NOMO-1 treated with dmso at 0.1 percent for 144 hours (cell line): Measurements from ENCODE around the gene LSM5.
"Not testable (repeated sequence)": the region's sequence is repeated elsewhere in the genome, so short reads cannot be mapped to it uniquely, and the experiment has no call there.

Experiments used
- DNase-seq: peaks from one replicate; lab custom pipeline; 2025; ENCODE audit not compliant: unreplicated experiment; lab: John Stamatoyannopoulos, UW

LSM5 gene

GRCh38 chr7:32506266-32507054 is 16.3 kb upstream of the LSM5 start:
- DNase-seq: no peak

- no peak for DNase-seq
Measured at GRCh38 chr7:32502728-32503127, 12.5 kb upstream of the LSM5 start.

GRCh38 chr7:32501522-32501921 is 11.3 kb upstream of the LSM5 start:
- no peak for DNase-seq

- DNase-seq: peak; percentile 70
Measured at GRCh38 chr7:32500922-32501341, 10.8 kb upstream of the LSM5 start.

GRCh38 chr7:32500216-32500615 is 10.0 kb upstream of the LSM5 start:
- not testable (repeated sequence) for DNase-seq

GRCh38 chr7:32499755-32500154 is 9.6 kb upstream of the LSM5 start:
- not testable (repeated sequence) for DNase-seq

- DNase-seq: no peak
Measured at GRCh38 chr7:32496052-32496813, 6.1 kb upstream of the LSM5 start.

- DNase-seq: peak; percentile 91
Measured at GRCh38 chr7:32495298-32496051, 5.3 kb upstream of the LSM5 start, which contains the start of gene AVL9. Gene AVL9, plus strand, starts transcription at chr7:32495489. Its CDS starts 221 bp downstream, at chr7:32495710.

- peak; percentile 62 for DNase-seq
Measured at GRCh38 chr7:32494946-32495297, 4.7 kb upstream of the LSM5 start.

- no peak for DNase-seq
Measured at GRCh38 chr7:32489788-32490126, 423 bp downstream of the LSM5 start.

- DNase-seq: no peak
Measured at GRCh38 chr7:32481921-32482320, 8.3 kb downstream of the LSM5 start.

GRCh38 chr7:32481176-32481575 is 9.0 kb downstream of the LSM5 start:
- no peak for DNase-seq

- peak; percentile 14 for DNase-seq
Measured at GRCh38 chr7:32479574-32480200, 10.5 kb downstream of the LSM5 start.

- no peak for DNase-seq
Measured at GRCh38 chr7:32477649-32477980, 12.6 kb downstream of the LSM5 start.

- no peak for DNase-seq
Measured at GRCh38 chr7:32476816-32477648, 13.1 kb downstream of the LSM5 start.

GRCh38 chr7:32474008-32474407 is 16.2 kb downstream of the LSM5 start:
- no peak for DNase-seq

- no peak for DNase-seq
Measured at GRCh38 chr7:32472015-32472414, 18.2 kb downstream of the LSM5 start.

GRCh38 chr7:32470871-32471270 is 19.3 kb downstream of the LSM5 start:
- no peak for DNase-seq

GRCh38 chr7:32470004-32470403 is 20.2 kb downstream of the LSM5 start:
- not testable (repeated sequence) for DNase-seq

GRCh38 chr7:32464641-32465416 is 25.4 kb downstream of the LSM5 start:
- not testable (repeated sequence) for DNase-seq
